Thyroid gland (tissue), 4 donors: ENCODE measurements around the gene ZNF184.

Experiments used
- POLR2A ChIP-seq, 2 donors: fragments of 450-650 bp; IDR thresholded peaks; one replicate each; pipeline ENCODE4 v1.6.1; 2017; ENCODE audit warnings: antibody characterized with exemption in 2 of 2, mild to moderate bottlenecking in 2 of 2, moderate library complexity in 1 of 2
- TF ChIP-seq, protein P1 (sequence below), 6 experiments: fragments of 200-600 bp in 3 of 6; fragments of 450-650 bp in 3 of 6; sonication (generic) in 3 of 6; IDR thresholded peaks; one replicate each; pipeline ENCODE4 v1.5.1; 2016 to 2019; ENCODE audit warnings: antibody characterized with exemption in 6 of 6, mild to moderate bottlenecking in 2 of 6, inconsistent platforms in 1 of 6, moderate library complexity in 1 of 6

DNA sequence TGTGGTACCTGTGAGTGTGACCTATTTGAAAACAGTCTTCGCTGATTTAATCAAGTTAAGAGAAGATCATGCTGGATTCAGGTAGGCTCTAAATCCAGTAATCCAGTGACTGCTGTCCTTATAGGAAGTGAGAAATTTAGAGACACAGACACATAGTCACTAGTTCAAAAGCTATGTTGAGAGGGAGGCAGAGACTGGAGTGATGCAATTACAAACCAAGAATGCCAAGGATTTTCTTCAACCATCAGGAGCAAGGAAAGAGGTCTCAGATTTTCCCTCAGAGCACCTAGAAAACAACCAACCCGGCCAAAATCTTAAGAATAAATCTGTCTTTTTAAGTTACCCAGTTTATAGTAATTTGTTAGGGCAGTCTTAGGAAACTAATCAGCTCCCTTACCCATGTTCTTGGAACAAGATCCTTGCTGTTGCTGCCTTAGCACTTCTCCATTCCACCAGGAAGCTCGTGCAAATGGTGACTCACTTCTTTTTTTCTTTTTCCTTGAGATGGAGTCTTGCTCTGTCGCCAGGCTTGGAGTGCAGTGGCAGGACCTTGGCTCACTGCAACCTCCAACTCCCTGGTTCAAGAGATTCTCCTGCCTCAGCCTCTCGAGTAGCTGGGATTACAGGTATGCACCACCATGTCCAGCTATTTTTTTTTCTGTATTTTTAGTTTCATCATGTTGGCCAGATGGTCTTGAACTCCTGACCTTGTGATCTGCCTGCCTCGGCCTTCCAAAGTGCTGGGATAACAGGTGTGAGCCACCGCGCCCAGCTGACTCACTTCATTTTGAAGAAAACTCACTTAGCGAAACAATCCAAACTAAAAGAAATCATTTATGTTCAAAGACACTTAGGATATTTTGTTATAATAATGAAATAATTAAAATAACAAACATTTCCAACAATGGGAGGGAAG, 34.4 kb upstream of the ZNF184 start:
- TF ChIP-seq, protein P1, sequence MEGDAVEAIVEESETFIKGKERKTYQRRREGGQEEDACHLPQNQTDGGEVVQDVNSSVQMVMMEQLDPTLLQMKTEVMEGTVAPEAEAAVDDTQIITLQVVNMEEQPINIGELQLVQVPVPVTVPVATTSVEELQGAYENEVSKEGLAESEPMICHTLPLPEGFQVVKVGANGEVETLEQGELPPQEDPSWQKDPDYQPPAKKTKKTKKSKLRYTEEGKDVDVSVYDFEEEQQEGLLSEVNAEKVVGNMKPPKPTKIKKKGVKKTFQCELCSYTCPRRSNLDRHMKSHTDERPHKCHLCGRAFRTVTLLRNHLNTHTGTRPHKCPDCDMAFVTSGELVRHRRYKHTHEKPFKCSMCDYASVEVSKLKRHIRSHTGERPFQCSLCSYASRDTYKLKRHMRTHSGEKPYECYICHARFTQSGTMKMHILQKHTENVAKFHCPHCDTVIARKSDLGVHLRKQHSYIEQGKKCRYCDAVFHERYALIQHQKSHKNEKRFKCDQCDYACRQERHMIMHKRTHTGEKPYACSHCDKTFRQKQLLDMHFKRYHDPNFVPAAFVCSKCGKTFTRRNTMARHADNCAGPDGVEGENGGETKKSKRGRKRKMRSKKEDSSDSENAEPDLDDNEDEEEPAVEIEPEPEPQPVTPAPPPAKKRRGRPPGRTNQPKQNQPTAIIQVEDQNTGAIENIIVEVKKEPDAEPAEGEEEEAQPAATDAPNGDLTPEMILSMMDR (IDR thresholded peaks at IDR 0.05), result no peak
- no peak for TF ChIP-seq POLR2A (IDR thresholded peaks at IDR 0.05)
